Breast epithelium (tissue), 4 donors: ENCODE measurements around the gene CEP131. TPM values are rescaled to one million over a fixed set of nuclear protein-coding genes. Genes with fewer than 3 reads are reported as not detected.
A peak's percentile ranks its signal among the peaks of the same experiment; 100 is the strongest.

Experiments used
- DNase-seq, 2 donors: peaks; one replicate each; pipeline ENCODE4 v3.0.0-alpha.2; 2019; ENCODE audit warnings: low spot score in 2 of 2
- H3K27ac ChIP-seq, 2 donors: fragments of 200-600 bp; sonication (generic) in 1 of 2; one replicate each; pipeline ENCODE4 v1.5.1; 2016 to 2019; ENCODE audit warnings: mild to moderate bottlenecking in 1 of 2
- H3K27me3 ChIP-seq, 2 donors: fragments of 200-600 bp; sonication (generic) in 1 of 2; one replicate each; pipeline versions ENCODE4 v1.5.1 to v1.6.0; 2017 to 2019; ENCODE audit warnings: control low read depth in 1 of 2, mild to moderate bottlenecking in 1 of 2
- H3K36me3 ChIP-seq: fragments of 200-600 bp; one replicate; pipeline ENCODE4 v1.5.1; 2019
- H3K4me1 ChIP-seq, 2 donors: fragments of 200-600 bp; sonication (generic); one replicate each; pipeline ENCODE4 v1.5.1; 2016 to 2019; ENCODE audit warnings: control low read depth in 1 of 2
- H3K4me3 ChIP-seq, 3 donors: fragments of 200-600 bp; sonication (generic); 1 replicate in 2 of 3; 2 replicates in 1 of 3; pipeline ENCODE4 v1.5.1; 2016 to 2019; ENCODE audit warnings: mild to moderate bottlenecking in 3 of 3, moderate library complexity in 2 of 3
- H3K9me3 ChIP-seq, 2 donors: fragments of 200-600 bp; sonication (generic) in 1 of 2; one replicate each; pipeline ENCODE4 v1.5.1; 2016 to 2019; ENCODE audit warnings: control low read depth in 1 of 2
- CTCF ChIP-seq, 3 donors: fragments of 450-650 bp; IDR thresholded peaks; one replicate each; pipeline ENCODE4 v1.5.1; 2016 to 2017; ENCODE audit warnings: antibody characterized with exemption in 3 of 3, mild to moderate bottlenecking in 3 of 3, moderate library complexity in 3 of 3
- POLR2A ChIP-seq: fragments of 450-650 bp; IDR thresholded peaks from one replicate; pipeline ENCODE4 v1.6.1; 2016; ENCODE audit warnings: antibody characterized with exemption, mild to moderate bottlenecking, moderate library complexity
- POLR2AphosphoS5 ChIP-seq, 3 donors: sonication (generic); formaldehyde crosslinking; IDR thresholded peaks; one replicate each; pipeline ENCODE4 v1.6.1; 2017; ENCODE audit warnings: antibody characterized with exemption in 3 of 3
- intact Hi-C: fragments of 100-400 bp; cut with DNase I; formaldehyde crosslinking; loops from one replicate; pipeline ENCODE4 v1.15.1; 2023; ENCODE audit warnings: low total_unique reads
- total RNA-seq, 3 donors: library from RNA; depleted of rRNA; stranded (reverse); fragments of >200 nt; gene quantifications; one replicate each; pipeline ENCODE4 v1.1.0, GENCODE V29; 2016

CEP131 gene
- total RNA-seq, 3 donors from 2014 or later, result 6.9 to 12.8 (median 9.7) TPM

DNA sequence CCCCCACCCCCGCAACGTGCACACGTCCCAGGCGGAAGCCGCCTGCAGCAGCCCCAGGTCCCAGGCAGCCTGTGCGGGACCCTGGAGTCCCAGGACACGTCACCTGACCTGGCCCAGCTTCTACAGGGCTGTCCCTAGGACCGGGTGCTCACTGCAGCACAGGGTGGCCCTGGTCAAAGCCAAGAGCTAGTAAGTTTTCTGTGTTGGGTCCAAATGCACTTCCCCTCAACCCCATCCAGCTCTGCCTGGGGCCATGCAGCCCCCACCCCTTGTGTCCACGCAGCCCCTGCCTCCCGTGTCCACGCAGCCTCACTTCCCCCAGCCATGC lies 79.6 kb downstream of the CEP131 start:
- intact Hi-C loops, result loop anchor here (5.0 kb wide), 1 partner anchor 94 kb away; the partner anchor contains the start of genes NDUFAF8 and TEPSIN
- Histone ChIP-seq H3K27me3 (no peaks in the 10 kb centered on the region), H3K4me3 (peak overlapping the region in 1 of 3 donors; percentile 37), H3K27ac (no peak overlapping the region), H3K9me3 (no peaks in the 10 kb centered on the region), H3K4me1 (no peaks in the 10 kb centered on the region), H3K36me3 (no peaks in the 10 kb centered on the region)
- no peak for DNase-seq
- TF ChIP-seq POLR2A, result no peak

DNA sequence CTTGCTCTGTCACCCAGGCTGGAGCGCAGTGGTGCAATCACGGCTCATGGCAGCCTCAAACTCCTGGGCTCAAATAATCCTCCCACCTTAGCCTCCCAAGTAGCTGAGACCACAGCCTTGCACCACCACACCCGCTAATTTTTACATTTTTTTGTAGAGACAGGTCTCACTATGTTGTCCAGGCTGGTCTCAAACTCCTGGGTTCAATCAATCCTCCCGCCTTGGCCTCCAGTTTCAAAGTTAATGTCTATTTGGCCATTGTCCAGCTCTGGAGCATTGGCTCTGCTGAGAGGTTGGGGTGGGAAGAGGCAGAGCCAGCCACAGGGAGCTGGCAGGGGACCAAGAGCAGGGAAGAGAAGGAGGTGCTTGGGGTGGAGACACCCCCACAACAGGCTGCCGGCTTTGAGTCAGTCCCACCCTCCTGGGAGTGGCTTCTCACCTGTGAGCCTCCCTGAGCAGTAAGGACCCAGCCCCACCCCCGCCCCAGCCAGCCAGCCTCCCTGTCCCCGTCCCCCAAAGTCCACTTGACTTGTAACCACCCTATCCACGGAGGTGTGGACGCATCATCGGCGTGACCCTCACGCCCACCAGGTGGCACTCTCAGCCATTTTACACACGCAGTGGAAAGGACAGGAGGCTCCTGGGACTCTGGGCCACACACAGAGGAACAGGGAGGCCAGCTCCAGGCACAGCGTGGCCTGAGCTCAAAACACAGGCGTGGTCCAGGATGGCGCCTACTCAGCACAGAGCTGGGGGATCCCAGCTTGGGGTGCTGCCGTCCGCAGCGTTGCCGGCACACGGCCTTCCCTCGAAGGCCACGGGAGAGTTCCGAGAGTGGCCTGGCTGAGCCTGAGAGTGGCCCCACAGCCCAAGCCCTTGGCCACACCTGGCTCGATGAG lies 80.2 kb downstream of the CEP131 start:
- H3K27me3 ChIP-seq, result no peaks in the 10 kb centered on the region
- no peak overlapping the region for H3K27ac ChIP-seq
- H3K4me1 ChIP-seq, result no peaks in the 10 kb centered on the region
- H3K9me3 ChIP-seq, result no peaks in the 10 kb centered on the region
- intact Hi-C loops, result loop anchor here (5.0 kb wide), 1 partner anchor 95 kb away; the partner anchor contains the start of genes NDUFAF8 and TEPSIN
- peak; percentile 78 to 82 for DNase-seq
- TF ChIP-seq CTCF (IDR thresholded peaks at IDR 0.05) (peak; percentile 20 to 66 (median 38)), POLR2A (no peak), POLR2AphosphoS5 (IDR thresholded peaks at IDR 0.05) (no peak)
- peak overlapping the region in 1 of 3 donors; percentile 37 for H3K4me3 ChIP-seq
- H3K36me3 ChIP-seq, result no peaks in the 10 kb centered on the region

DNA sequence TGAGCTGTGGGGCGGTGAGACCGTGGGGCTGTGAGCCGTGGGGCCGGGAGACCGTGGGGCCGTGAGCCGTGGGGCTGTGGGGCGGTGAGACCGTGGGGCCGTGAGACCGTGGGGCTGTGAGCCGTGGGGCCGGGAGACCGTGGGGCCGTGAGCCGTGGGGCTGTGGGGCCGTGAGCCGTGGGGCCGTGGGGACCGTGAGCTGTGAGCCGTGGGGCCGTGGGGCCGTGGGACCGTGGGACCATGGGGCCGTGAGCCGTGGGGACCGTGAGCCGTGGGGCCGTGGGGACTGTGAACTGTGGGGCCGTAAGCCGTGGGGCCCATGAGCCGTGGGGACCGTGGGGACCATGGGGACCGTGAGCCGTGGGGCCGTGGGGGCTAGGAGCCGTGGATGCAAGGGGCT lies 82.1 kb downstream of the CEP131 start:
- intact Hi-C loops, result loop anchor here (5.0 kb wide), 1 partner anchor 97 kb away; the partner anchor contains the start of genes NDUFAF8 and TEPSIN

DNA sequence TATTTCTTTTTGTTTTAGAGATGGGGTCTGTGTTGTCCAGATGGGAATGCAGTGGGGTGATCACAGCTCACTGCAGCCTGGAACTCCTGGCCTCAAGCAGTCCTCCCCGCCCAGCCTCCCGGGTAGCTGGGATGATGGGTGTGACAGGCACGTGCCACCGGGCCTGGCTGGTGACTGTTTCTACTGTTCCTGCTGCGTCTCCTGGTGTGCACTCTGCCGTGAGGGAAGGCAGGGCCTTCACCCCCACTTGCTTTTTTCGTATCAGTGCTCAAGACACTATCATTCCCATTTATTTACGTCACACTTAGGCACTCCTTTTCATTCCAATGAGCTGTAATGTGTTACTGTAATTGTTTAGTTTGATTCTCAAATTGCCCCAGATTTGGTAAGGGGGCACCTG lies 82.7 kb downstream of the CEP131 start:
- no peaks in the 10 kb centered on the region for H3K9me3 ChIP-seq
- no peak for DNase-seq
- H3K27ac ChIP-seq, result no peak overlapping the region
- intact Hi-C loops, result loop anchor here (5.0 kb wide), 1 partner anchor 97 kb away; the partner anchor contains the start of genes NDUFAF8 and TEPSIN
- TF ChIP-seq POLR2A, result no peak
- TF ChIP-seq POLR2AphosphoS5 (IDR thresholded peaks at IDR 0.05), result no peak
- TF ChIP-seq CTCF (IDR thresholded peaks at IDR 0.05), result no peak
- H3K4me1 ChIP-seq, result no peaks in the 10 kb centered on the region
- no peaks in the 10 kb centered on the region for H3K36me3 ChIP-seq
- H3K4me3 ChIP-seq, result no peak overlapping the region
- no peaks in the 10 kb centered on the region for H3K27me3 ChIP-seq

More for the DNA sequence above, 82.1 kb downstream of the CEP131 start:
- H3K4me3 ChIP-seq, result no peak overlapping the region
- H3K27me3 ChIP-seq, result no peaks in the 10 kb centered on the region
- TF ChIP-seq POLR2AphosphoS5 (IDR thresholded peaks at IDR 0.05) (no peak), CTCF (IDR thresholded peaks at IDR 0.05) (no peak), POLR2A (no peak)
- no peak for DNase-seq
- no peak overlapping the region for H3K27ac ChIP-seq
- no peaks in the 10 kb centered on the region for H3K36me3 ChIP-seq
- H3K9me3 ChIP-seq, result no peaks in the 10 kb centered on the region
- no peaks in the 10 kb centered on the region for H3K4me1 ChIP-seq

Other genes with a start within 250 kb of the CEP131 start
- 10 to 100 TPM; 18.6 to 30.2 (median 27.7) TPM for gene CHMP6, start 231.1 kb downstream of the CEP131 start, total RNA-seq
- gene BAIAP2, start 187.8 kb downstream of the CEP131 start, total RNA-seq, result 10 to 100 TPM; 21.0 to 47.0 (median 37.6) TPM
- not detected for gene PVALEF, start 57.5 kb downstream of the CEP131 start, total RNA-seq
- gene AATK, start 56.7 kb downstream of the CEP131 start, total RNA-seq, result under 1 TPM; under 0.01 to 0.98 (median 0.73) TPM
- gene TEPSIN, start 16.1 kb upstream of the CEP131 start, total RNA-seq, result 10 to 100 TPM; 33.9 to 54.3 (median 36.4) TPM
- gene NDUFAF8, start 16.4 kb upstream of the CEP131 start, total RNA-seq, result 10 to 100 TPM; 34.2 to 39.7 (median 35.2) TPM
- 100 to 1,000 TPM in 1 of 3 donors, 10 to 100 TPM in 2; 52.4 to 104 (median 85.2) TPM for gene SLC38A10, start 72.3 kb upstream of the CEP131 start, total RNA-seq
- 10 to 100 TPM in 2 of 3 donors, 1 to 10 TPM in 1; 7.4 to 17.0 (median 11.7) TPM for gene BAHCC1, start 172.5 kb upstream of the CEP131 start, total RNA-seq